NCI-H2107 (cell line): ENCODE measurements around the gene LGALS3BP.

ENCODE experiments used
- DNase-seq: peaks from one replicate; lab custom pipeline; 2025; lab: John Stamatoyannopoulos, UW

Gene LGALS3BP

GRCh38 chr17:79014158-79014758, 34.5 kb upstream of the LGALS3BP start:
- DNase-seq = no peak

GRCh38 chr17:79012563-79013134, 32.9 kb upstream of the LGALS3BP start:
- DNase-seq = no peak

DNA sequence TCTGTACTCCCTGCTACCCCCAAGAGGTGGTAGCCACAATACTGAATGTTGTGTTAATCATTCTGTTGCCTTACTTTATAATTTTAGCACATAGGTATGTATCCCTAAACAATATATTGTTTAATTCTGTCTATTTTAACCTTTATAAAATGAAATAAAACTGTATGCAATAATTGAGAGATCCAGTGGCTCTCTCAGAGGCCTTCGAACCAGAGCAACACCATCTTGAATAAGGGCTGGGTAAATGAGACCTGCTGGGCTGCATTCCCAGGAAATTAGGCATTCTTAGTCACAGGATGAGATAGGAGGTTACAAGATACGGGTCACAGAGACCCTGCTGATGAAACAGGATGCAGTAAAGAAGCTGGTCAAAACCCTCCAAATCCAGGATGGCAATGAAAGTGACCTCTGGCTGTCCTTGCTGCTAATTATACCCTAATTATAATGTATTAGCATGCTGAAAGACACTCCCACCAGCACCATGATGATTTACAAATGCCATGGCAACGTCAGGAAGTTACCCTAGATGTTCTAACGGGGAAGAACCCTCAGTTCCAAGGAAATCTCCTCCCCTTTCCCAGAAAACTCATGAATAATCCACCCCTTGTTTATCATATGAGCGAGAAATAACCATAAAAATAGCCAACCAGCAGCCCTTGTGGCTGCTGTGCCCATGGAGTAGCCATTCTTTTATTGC, 31.9 kb upstream of the LGALS3BP start:
- no peak for DNase-seq

- DNase-seq = no peak
Measured at GRCh38 chr17:79010304-79010646, 30.6 kb upstream of the LGALS3BP start.

GRCh38 chr17:79009397-79010303, 29.9 kb upstream of the LGALS3BP start, which contains the start of gene CANT1:
TSS of gene CANT1 (minus strand) at chr17:79009764. CDS start at chr17:78997622, 12,142 bp downstream.
- no peak for DNase-seq

GRCh38 chr17:79008666-79009387, 29.1 kb upstream of the LGALS3BP start:
- DNase-seq = no peak

DNA sequence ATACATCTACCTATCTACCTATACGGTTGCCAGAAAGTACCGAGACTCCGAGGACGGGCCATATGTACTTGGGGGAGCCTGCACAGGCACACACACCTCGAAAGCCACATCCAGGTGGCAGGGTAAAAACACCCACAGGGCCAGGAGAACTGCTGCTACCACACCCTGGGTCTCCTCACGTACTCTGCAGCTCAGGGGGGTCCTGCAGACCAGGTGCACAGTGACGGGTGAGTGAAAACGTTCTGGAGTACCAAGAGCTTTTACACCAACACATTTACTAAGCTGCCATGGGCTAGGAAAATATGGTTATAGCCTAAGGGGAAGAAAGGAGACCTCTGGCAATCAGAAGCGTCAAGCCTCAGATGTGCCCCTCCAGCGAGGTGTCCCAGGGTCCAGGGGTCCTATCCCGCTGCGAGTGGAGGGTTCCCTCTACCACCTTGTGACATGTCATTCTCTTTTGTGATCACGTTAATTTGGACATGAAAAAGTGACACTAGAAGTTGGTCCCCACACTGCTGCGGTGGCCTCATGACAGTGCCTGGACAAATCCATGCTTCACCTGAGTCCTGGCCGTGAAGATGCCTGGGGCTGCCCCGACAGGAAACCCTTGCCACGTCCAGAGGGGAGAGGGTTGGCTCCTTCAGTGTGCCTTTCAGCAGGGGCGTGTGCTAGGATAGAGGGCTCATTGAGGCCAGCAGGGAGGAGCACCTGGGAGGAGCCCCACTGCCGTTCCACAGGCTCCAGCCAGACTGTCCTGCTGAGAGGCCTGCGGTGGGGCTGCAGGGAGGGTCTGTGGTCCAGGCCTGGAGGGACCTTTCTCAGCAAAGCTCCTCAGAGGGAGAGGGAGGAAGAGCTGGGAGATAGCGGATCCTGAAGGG, 28.0 kb upstream of the LGALS3BP start:
- no peak for DNase-seq

GRCh38 chr17:79006794-79007503, 27.2 kb upstream of the LGALS3BP start:
- no peak for DNase-seq

DNA sequence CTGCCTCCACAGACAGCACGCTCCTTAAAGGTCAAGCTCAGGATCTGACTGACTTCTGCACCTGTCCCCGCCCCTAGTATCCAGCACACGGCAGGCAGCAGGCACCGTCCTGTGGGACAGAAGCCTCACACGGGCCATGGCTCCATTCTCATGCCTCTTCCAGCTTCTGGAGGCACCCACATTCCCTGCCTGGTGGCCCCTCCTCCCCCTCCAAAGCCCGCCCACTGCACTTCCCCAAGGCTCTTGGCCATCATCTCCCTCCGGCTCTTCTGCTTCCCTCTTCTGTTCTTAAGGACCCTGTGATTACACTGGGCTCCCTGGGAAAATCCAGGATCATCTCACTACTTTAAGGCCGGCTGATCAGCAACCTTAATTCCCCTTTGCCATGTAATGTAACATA, 26.3 kb upstream of the LGALS3BP start:
- no peak for DNase-seq

DNA sequence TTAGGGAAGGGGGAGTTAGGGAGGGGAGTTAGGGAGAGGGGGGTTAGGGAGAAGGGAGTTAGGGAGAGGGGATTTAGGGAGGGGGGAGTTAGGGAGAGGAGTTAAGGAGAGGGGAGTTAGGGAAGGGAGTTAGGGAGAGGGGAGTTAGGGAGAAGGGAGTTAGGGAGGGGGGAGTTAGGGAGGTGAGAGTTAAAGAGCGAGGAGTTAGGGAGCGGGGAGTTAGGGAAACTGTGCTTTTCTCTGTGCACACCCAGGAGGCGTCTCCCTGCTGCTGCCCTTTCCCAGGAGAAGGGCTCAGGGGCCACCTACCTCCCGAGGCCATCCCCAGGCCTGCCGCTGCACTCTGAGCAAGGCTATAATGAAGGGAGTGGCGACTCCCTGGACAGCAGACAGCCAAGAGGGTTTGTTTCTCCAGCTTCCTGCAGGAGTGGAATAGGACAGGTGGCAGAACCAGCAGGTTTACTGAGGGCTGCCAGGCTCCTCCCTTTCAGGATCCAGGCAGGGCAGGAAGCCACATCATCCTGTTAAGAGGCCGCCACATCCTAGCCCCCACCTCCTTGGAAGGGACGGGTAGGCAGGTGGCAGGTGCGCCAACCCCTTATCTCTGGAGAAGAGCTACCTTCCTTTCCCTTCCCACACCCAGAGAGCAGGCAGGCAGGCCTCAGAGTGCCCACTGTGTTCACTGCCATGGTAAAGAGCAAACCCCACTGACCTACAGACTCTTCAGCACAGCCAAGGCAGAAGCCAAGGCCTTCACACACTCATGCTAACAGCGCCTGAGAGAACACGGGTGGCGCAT, 25.5 kb upstream of the LGALS3BP start:
- DNase-seq = peak; percentile 28

GRCh38 chr17:79003661-79004411, 24.1 kb upstream of the LGALS3BP start:
- DNase-seq = no peak

- DNase-seq = no peak
Measured at GRCh38 chr17:79002796-79003593, 23.3 kb upstream of the LGALS3BP start.

DNA sequence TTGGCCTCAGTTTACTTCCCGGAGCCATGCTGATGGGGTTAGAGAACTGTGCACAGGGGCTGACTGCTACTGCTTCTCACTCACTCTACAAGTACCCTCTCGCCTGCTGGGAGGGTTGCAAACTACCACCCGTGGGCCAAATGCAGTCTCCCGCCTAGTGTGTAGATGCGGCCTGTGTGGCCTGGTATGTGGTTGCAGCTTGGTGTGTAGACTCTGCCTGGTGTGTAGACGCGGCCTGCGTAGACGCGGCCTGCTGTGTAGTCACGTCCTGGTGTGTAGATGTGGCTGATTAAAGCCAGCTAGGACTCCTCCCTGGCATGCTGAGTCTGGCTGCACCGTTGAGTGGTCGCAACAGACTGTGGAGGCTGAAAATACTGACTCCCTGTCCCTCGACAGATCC, 22.6 kb upstream of the LGALS3BP start:
- DNase-seq = no peak

DNA sequence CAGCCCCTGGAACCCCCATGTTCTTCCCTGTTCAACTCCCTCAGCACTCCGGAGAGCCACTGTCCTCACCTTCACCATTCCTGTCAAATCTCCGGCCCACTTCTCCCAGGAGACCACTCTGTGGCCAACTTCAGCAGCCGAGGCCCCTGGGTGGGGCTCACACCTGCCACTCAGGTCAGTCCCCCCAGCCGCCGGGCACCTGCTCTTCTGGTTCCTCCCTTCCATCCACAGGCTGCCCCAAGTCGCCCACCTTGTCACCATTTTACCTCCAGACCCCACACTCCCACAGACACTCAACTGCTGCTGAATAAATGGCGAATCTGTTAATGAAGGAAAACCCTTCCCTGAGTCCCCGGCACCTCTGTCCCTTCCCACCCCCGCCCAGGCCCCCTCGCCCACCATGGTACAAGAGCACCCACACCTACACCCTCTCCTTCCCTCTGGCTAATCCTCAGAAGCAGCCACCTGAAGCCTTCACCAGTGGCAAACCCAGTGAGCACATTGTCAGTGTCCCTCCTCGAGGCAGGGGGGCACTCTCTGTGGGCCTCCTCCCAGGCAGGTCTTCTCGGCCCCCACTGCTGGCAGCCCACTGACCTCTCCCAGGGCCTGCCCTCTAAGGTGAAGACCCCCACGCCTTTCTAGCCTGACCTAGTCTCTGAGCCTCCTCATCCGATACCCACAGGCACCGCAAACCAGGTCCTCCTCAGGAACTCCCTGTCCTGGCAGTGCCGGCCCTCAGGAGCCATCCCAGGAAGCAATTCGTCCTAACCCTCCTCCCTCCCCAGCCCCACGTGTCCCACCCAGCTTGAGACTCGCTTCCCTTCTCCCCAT, 21.7 kb upstream of the LGALS3BP start:
- DNase-seq = no peak

- DNase-seq = no peak
Measured at GRCh38 chr17:79000396-79001189, 20.9 kb upstream of the LGALS3BP start.

- no peak for DNase-seq
Measured at GRCh38 chr17:78999947-79000395, 20.2 kb upstream of the LGALS3BP start.
